Right renal pelvis (tissue), 4 donors: Measurements from ENCODE around the gene TBX2. TPM values are rescaled to one million over a fixed set of nuclear protein-coding genes. Genes with fewer than 3 reads are reported as not detected.

ENCODE experiments used
- DNase-seq, 4 donors: peaks; one replicate each; pipeline ENCODE4 v3.0.0-alpha.2; 2013; ENCODE audit warnings: low read depth in 4 of 4, low spot score in 3 of 4, missing footprints in 1 of 4
- polyA plus RNA-seq, 4 donors: library from polyadenylated mRNA; unstranded; fragments of 120-200 nt; gene quantifications; one replicate each; pipeline ENCODE4 v1.2.1, GENCODE V29; 2013; ENCODE audit not compliant: insufficient read length in 4 of 4

TBX2 gene
- polyA plus RNA-seq, 4 donors = 61.1 to 97.6 (median 72.4) TPM

GRCh38 chr17:61368049-61368831, 31.4 kb upstream of the TBX2 start:
- no peak for DNase-seq

- DNase-seq = no peak
These were observed 30.7 kb upstream of the TBX2 start for GRCh38 chr17:61368832-61369450.

GRCh38 chr17:61369751-61370150, 29.9 kb upstream of the TBX2 start:
- no peak for DNase-seq

- no peak for DNase-seq
These were observed 28.5 kb upstream of the TBX2 start for GRCh38 chr17:61371179-61371578.

- DNase-seq = no peak
These were observed 28.0 kb upstream of the TBX2 start for GRCh38 chr17:61371606-61372005.

- no peak for DNase-seq
These were observed 27.2 kb upstream of the TBX2 start for GRCh38 chr17:61372436-61372835.

- no peak for DNase-seq
These were observed 22.5 kb upstream of the TBX2 start for GRCh38 chr17:61376931-61377838.

- no peak for DNase-seq
These were observed 20.8 kb upstream of the TBX2 start for GRCh38 chr17:61378658-61379456.

GRCh38 chr17:61379457-61380216, 20.0 kb upstream of the TBX2 start:
- DNase-seq = no peak

GRCh38 chr17:61380217-61380835, 19.3 kb upstream of the TBX2 start:
- no peak for DNase-seq

- DNase-seq = no peak
These were observed 18.7 kb upstream of the TBX2 start for GRCh38 chr17:61380836-61381525.

- no peak for DNase-seq
These were observed 18.1 kb upstream of the TBX2 start for GRCh38 chr17:61381537-61381936.

- DNase-seq = no peak
These were observed 16.6 kb upstream of the TBX2 start for GRCh38 chr17:61382796-61383688.

- DNase-seq = no peak
These were observed 15.9 kb upstream of the TBX2 start for GRCh38 chr17:61383689-61384201.

- no peak for DNase-seq
These were observed 15.3 kb upstream of the TBX2 start for GRCh38 chr17:61384354-61384691.

- DNase-seq = no peak
These were observed 14.7 kb upstream of the TBX2 start for GRCh38 chr17:61384692-61385576.
